NCI-H128 (cell line): Measurements from ENCODE around the gene KAT6B.

Source experiments
- DNase-seq: peaks from one replicate; lab custom pipeline; 2025; ENCODE audit not compliant: unreplicated experiment; lab: John Stamatoyannopoulos, UW

Gene KAT6B

DNA sequence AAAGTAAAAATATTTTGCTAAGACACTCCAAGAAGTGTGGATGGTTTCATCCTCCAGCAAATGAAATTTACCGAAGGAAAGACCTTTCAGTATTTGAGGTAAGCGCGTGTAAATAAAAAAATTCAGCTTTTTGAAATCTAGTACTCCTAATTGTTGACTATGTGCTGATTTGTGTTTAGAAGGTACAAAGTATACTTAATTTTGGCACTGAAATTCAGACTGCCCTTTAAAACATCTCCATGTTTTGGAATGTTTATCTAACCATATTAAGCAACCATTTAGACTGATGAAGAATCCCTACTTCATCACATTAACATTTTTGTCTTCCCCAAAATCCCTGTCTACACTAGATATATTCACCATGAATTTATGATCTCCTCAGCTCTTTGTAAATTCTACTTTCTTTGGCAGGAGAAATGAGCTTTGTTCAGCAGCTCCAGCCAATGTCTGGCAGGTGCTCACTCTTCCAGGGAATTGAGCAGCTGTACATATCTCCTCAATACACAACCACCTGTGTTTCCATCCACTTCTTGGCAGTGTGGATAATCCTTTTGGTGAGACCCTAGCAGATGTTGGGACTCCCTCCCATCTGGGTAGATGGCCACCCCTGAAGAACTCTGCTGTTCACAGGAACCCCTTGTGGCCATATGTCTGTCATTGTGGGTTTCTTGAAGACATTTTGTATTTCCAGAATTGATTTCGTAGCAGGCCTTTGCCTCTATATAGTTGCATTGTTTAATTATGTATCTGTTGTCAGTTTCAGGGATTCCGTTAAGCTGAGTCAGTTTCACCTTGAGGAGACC is 155.6 kb downstream of the KAT6B start:
- no peak for DNase-seq

DNA sequence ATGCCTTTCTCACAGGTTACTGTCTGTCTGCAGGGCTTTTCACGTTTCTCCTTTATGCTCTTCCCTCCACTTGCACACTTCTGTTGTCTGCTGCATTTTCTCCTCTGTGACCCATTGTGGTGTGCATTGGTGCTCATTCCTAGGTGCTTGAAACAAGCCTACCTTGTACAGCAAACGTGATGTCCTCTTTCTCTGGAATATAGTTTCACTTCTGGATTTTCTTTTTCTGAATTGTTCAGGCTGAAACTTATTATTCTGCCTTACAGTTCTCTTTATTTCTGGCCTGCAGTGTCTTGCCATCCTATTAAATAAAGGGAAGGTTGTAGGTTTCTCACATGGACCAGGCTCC is 156.2 kb downstream of the KAT6B start:
- DNase-seq = no peak

DNA sequence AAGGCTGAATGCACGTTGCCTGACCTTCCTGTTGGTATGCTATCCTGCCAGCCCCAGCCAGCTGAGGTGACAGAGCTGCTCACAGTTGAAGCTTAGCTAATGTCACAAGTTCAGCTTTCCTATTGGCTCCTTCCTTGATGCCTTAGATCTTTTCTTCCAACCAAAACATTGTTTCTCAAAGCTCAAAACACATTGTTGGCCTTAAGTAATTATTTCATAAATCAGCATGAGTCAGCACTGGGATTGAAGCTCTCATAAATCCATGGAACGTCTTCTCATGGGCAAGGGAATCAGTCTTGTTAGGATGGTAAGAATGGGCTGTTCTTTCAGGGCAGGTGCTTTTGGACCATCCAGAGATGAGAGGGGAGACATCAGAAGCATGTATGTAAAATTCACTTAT is 157.0 kb downstream of the KAT6B start:
- no peak for DNase-seq

DNA sequence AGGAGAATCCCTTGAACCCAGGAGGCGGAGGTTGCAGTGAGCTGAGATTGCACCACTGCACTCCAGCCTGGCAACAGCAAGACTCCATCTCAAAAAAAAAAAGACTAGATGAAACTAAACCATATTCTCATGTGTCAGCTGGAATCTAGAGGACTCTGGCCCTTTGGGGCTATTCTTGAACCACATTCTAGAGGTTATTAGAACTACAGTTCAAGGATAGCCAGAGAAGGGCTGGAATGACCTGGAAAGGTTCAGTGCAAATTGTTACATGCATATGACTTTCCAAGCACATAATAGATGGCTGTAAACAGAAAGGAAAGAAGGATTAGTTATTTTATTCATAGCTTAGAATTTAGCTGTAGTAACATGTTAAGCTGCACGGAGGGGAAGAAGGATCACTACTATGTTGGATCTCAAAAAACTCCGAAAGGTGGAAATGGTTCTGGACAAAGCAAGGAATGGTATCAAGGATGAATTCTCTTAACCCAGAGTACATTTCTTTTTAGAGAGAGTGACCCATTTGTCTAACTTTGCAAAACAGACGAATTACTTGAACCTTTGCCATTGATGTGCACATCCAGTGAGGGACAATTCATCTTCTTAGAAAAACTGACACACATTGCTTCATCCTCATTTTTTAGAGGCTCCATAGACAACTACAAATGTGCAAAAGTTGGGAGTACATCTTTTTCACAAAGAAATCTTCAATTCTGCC is 161.1 kb downstream of the KAT6B start:
- DNase-seq = no peak

DNA sequence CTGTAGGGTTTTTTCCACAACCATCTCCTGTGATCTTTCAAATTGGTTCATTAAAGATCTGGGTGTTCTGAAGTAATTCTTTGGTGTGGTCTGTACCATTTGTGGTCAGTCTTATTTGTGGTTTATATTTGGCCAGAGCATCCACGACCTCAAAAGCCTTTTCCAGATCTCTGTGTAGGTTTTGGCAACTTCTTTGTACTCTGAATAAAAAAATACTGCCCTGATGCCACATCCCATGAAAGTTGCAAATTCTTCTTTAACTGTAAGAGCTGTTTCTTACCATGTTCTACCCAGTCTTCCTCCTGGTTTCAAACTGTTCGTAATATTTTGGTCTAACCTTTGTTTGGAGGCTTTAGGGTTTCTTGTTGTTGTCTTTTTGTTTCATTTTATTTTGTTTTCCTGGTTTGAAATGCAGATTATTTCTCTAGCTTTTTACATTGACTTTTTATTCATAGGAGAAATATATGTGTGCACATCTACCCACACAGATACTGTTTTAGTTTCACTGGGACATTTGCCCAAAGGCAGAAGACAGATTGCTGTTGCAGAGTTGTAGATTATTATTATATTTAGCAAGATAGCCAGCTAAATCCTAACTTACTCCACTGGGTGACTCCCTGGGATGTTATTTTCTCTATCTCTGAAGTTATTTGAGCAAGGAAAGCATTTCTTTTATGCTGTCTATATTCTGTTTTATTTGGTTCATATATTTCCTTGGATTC is 161.8 kb downstream of the KAT6B start:
- DNase-seq = no peak

DNA sequence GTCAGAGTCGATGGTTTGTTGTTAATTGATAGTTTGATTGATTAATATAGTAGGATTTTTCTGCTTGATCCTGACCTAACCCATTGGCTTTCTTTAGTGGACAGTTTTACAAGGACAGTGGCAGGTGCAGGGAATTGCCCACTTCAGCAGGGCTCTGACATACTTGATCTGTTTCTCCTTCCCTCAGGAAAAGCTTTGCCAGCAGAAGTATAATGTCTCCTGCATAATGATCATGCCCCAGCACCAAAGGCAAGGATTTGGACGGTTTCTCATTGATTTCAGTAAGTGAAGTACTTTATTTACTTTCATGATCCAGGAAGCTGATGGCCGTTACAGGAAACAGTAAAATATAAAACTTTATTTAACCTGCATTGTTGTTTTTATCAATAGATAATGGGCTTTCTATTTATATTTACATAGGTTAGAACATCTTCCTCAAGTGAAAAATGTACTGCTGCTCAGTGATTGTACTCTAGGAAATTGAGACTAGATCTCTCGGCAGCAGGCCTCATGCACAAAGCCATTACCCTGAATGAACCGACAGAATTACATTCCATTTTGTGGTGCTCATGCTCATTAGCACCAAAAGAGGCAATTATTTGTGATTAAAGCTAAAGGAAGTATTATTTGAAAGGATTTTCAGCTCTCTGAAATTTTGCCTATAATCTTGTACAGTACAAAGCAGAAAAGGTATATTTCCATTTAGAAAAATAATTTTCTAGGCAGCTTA is 162.6 kb downstream of the KAT6B start:
- no peak for DNase-seq

DNA sequence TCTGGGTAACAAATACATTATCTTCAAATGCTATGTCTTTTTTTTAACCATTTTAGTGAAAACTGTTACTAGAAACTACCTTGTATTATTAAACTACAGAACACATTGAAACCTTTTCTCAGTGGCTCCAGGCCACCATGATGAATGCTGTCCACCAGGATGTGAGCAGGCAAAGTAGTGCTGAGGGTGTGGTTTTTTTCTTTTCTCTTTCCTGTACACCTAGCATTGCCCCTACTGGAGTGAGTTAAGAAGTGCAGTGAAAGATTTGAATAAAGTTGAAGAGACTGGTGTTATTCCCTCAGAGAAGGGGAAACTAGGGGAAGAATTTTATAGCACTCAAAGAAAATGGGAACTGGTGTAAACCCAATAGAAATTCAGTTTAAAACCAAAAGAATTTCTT is 165.0 kb downstream of the KAT6B start:
- no peak for DNase-seq

DNA sequence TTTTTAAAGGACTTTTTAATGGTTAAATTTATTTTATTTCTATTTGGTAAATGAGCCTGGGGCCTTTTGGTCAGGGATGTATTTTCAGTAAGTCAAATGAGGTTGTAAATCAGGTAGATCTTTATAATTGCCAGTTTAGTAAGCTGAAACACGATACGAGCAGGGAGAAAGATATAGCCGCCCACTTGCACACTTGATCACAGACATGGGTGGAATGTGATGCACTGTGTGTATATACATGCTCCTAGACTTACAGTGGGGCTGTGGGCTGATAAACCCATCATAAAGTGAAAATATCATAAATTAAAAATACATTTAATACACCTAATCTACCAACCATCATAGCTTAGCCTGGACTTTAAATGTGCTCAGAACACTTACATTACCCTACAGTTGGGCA is 165.7 kb downstream of the KAT6B start:
- no peak for DNase-seq

DNA sequence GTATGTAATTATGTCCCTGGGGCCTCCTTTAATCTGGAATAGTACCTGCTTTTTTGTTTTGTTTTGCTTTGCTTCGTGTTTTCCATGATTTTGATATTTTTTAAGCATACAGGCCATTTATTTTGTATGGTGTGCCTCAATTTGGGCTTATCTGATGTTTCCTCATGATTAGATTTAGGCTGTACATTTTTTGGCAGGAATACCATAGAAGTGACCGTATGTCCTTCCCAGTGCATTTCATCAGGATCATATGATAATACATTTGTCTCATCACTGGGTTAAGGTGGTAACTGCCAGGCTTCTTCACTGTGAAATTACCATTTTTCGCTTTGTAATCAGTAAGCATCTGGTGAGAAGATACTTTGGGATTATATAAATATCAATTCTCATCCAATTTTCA is 167.2 kb downstream of the KAT6B start:
- DNase-seq = no peak

DNA sequence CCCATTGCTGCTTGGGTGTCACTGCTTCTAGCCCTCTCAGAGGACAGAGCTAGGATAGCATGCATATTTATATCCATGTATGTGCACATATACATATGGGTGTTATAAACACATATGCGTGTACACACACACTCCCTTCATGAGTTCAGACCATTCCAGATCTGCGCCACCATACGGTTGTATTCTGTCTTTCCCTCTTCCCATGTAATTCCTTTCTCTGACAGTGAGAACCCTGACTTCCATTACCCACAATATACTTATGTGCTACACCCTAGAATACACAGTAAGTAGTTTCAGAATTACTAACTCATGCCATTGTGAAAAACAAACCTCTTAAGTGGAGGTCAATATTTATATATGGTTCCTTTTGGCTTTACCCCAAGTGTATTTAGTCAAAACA is 168.5 kb downstream of the KAT6B start:
- DNase-seq = no peak

DNA sequence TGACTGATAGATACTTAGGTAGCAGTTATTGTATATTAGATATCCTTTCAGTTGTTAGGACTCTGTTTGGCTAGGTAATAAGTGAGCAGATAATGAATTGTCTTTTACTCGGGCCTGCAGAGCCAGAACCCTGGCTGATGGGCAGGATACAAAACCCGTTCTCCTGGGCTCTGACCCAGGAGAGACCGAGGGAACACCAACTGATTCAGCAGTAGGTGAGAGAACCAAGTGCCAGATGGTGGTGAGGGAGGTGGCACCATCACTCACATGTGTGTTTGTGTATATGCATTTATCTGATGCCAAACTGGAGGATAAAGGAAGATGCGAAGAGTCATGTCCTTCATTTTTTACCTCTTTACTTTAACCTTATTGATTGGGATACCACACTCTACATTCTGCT is 169.4 kb downstream of the KAT6B start:
- DNase-seq = no peak

DNA sequence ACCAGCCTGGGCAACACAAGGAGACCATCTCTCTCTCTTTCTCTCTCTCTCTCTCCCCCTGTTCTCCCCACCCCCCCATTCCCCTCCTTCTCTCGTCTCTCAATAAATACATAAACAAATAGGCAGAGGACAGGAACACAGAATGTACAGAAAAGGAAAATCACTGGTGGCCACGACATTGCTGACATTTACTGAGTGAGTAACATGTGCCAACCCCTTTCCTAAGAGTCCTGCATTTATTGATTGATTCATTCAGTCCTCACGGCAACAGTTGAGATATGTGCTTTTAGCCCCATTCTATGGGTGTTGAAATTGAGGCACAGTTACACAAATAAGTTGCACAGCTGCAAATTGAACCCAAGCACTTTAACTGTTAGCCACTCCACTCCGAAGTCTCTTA is 170.8 kb downstream of the KAT6B start:
- DNase-seq = no peak

DNA sequence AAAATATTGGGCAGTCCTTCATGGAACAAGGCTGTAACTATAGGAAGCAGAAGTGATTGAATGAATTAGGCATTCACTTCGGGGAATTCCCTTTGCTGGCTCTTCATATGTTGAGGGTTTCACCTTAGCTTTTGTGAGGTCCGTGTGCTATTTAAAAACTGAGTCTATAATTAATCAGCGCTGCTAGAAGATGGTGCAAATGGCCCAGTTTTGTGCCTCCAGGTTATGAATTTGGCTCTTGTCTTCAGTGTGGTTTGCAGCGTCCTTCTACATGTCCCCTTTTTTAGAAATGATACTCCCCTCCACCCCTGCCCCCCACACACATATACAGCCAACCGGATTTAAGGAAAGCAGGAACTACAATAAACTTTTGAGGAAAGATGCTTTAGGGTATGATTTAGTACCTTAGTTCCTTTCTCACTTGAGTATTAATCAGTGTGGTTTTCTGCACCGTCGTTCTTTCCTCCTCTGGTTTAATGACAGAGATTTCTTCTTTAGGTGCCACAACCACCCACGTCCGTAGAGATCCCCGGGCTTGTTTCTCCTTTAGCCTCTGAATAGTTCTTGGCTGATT is 174.4 kb downstream of the KAT6B start:
- DNase-seq = no peak

DNA sequence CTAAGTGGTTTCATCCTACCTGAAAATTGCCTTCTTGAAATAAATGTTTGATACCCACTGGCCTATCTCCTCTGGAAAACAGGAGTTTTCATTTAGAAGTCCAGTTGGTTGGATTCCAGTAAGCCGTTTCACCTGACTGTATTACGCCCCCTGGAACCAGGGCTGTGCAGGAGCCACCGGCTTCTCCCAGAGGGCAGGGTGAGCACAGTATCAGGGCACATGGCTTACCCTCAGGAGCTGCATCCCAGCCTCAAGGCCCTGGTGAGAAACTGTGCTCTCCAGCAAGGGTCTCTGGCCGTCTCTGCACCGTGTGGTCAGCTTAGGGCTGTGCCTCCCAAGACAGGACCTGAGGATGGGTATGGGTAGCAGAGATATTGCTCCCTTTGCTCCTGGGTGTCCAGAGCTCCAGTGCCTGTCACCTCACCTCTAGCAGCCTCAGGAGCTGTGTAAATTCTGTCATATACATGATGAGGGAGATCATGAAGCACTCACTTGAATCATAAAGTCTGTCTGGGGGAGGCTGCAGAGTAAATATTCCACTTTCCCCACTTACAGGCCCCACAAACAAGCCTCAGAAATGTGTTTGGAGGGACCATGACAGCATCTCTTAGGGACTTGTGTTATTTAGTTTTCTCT is 175.4 kb downstream of the KAT6B start:
- no peak for DNase-seq

DNA sequence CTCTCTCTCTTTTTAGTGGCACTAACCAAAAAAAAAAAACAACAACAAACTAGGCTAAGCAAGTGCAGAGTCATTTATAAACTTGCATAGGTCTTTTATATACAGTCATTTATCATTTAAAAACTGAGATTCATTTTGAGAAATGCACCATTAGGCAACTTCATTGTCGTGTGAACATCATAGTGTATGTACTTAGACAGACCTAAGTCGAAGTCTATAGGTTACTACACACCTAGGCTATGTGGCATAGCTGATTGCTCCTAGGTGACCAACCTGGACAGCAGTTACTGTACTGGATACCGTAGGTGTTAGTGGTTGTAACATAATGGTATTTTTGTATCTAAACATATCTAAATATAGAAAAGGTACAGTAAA is 175.9 kb downstream of the KAT6B start:
- no peak for DNase-seq

DNA sequence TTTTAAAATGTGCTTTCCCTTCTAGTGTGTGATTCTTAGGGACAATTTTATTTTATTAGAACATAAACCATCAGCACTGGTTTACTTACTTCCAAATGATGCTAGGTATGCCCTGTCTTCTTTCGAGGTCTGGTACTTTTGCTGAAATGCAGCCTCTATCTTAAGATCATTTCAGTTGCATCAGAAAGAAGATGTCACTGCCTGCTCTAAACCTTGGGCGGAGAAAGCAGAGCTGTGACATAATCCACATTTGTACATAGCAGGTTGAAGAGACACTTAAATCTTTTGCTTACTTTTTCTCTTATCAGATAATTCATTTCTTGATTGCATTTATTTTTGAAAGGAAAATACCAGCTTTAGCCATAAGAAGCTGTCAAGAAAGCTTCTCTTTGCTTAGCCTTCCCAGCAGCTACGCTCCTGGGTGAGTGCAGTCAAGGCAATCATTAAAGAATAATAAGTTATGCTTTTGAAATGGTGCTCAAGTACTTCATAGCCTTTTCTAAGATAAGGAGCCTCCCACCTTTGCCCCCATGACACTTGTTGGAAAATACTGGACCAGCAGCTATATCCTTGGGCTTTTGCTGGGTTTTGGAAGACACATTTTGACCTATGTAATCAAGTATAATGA is 176.7 kb downstream of the KAT6B start:
- DNase-seq = no peak

DNA sequence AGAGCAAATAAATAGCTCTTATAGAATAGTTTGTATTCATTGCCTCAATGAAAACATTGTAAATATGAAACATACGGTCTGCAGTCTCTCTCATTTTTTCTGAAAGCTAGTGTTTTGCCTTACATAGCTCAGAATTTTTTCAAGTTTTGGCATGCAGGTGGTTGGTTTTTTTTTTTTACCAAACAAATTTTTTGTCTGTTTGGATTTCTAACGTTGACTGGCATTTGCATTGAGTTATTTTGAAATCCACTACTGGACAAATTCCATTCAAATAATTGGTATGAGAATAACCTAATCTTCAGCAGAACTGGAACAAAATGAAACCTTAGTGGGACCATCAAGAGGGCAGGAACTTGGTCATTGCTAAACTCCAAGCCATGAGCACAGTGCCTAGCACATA is 177.5 kb downstream of the KAT6B start:
- DNase-seq = no peak

DNA sequence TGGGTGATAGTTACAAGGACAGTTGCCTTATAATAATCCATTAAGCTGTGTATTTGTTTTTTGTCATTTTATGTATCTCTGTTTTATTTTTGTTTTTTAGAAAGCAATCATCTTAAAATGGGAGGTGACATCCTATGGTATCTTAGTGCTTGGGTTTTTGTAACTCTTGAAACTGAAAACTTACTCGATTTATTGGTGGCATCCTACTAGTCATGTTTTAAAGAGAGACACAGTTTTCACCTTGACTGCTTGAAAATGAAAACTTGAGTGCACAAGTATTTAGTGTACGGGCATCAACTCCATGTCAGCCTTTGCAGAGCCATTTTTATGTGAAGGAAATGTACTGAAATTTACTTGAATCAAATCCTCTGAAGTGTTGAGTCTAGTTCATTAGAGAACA is 181.2 kb downstream of the KAT6B start:
- DNase-seq = no peak

DNA sequence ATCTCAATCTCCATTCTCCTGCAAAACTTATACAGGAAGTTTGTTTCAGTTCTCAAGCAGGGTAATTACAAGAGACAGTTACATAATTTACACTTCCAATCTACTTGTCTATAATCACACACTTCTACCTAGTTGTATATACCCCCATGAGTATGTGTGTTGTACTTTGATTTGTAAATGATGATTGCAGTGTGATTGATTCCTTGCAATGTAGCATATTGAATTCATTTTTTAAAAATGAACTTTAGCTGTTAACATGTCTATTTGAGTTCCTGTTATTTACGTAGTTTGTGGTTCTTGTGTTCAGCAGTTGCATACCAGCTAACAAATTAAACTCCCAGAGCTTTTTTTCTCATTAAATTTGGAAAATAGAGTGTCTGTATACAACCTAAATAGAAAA is 182.6 kb downstream of the KAT6B start:
- DNase-seq = no peak

DNA sequence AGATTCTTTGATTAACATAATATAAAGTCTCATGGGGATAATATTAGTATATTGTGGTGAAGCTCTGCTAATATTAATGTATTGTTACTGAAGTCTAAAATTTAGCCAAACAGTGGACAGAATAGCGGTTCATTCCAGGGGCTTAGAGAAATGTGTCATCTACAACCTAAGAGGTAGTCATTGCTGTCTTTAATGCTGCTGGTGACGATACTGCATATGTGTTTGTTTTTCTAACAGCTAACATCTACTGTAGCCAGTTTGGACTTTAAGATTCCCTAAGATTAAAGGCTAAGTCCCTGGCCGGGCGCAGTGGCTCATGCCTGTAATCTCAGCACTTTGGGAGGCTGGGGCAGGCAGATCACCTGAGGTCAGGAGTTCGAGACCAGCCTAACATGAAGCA is 183.0 kb downstream of the KAT6B start:
- no peak for DNase-seq
